K562 (cell line): ENCODE results near the gene TTC31. TPM values are rescaled to one million over a fixed set of nuclear protein-coding genes. Genes with fewer than 3 reads are reported as not detected.

Experiments
- ATAC-seq: fragments of 200-7000 bp; cut with Tn5 transposase; 3 replicates; pipeline ENCODE4 v1.9.1; 2020; ENCODE audit warnings: moderate library complexity
- BruUV-seq: library from RNA; stranded (reverse); fragments of 400-500 nt; replicated peaks from 2 replicates; lab custom pipeline; 2021; lab: Mats Ljungman, UMichigan
- CTCF ChIA-PET: fragments of 300-600 bp; formaldehyde crosslinking; extraction: SDS; loops from one replicate; lab custom pipeline; 2021; ENCODE audit warnings: low intra/inter-chr PET ratio; lab: Yijun Ruan, JAX
- POLR2A ChIA-PET: fragments of 300-600, 350-650 bp; sonication (Branson Sonifier 250); formaldehyde crosslinking; extraction: SDS; loops from one replicate; lab custom pipeline; 2021; ENCODE audit warnings: antibody characterized with exemption, inconsistent platforms; lab: Yijun Ruan, JAX
- DNase-seq, 4 experiments: peaks; one replicate each; pipeline versions ENCODE4 v3.0.0 to v3.0.0-alpha.2; 2011 to 2018; ENCODE audit warnings: low spot score in 3 of 4, mixed read lengths in 3 of 4; ENCODE audit errors: extremely low read depth in 1 of 4
- FAIRE-seq: peaks from 2 replicates; lab custom pipeline; 2011; peaks lifted over from hg19 to GRCh38; lab: Jason Lieb, UNC
- H2AFZ ChIP-seq: 2 replicates; pipeline ENCODE4 v1.6.0; 2011; ENCODE audit warnings: low read depth, low read length, control low read depth, inconsistent platforms
- H3K27ac ChIP-seq: fragments of 200-600 bp; 3 replicates; pipeline ENCODE4 v1.8.0; 2011; ENCODE audit warnings: low read depth, mild to moderate bottlenecking, control low read depth, inconsistent platforms, low read length, moderate library complexity, mixed read lengths; ENCODE audit errors: extremely low read depth
- H3K27me3 ChIP-seq, 2 experiments: fragments of 300-600 bp in 1 of 2; 2 replicates in 1 of 2; 3 replicates in 1 of 2; pipeline versions ENCODE4 v1.6.0 to v1.8.0; 2011; ENCODE audit warnings: inconsistent platforms in 2 of 2, low read length in 2 of 2, mild to moderate bottlenecking in 1 of 2, mixed read lengths in 1 of 2, moderate library complexity in 1 of 2; ENCODE audit not compliant: control insufficient read depth in 2 of 2, insufficient read depth in 2 of 2
- H3K36me3 ChIP-seq: fragments of 300-600 bp; 3 replicates; pipeline ENCODE4 v1.8.0; 2011; ENCODE audit warnings: mild to moderate bottlenecking, low read length, inconsistent platforms; ENCODE audit not compliant: control insufficient read depth, insufficient read depth
- H3K4me1 ChIP-seq, 2 experiments: fragments of 200-600 bp in 1 of 2; replicated peaks in 1 of 2; 2 replicates in 1 of 2; 3 replicates in 1 of 2; pipeline versions ENCODE4 v1.5.1 to v1.8.0; 2011; ENCODE audit warnings: inconsistent platforms in 2 of 2, low read length in 2 of 2, mild to moderate bottlenecking in 1 of 2, mixed read lengths in 1 of 2, moderate library complexity in 1 of 2; ENCODE audit not compliant: control insufficient read depth in 2 of 2, insufficient read depth in 2 of 2
- H3K4me2 ChIP-seq: 2 replicates; pipeline ENCODE4 v1.6.1; 2011; ENCODE audit warnings: low read length, control low read depth, inconsistent platforms, mixed read lengths; ENCODE audit not compliant: insufficient read depth
- H3K4me3 ChIP-seq: fragments of 200-600 bp; sonication (generic), shearing (Covaris generic); 2 replicates; pipeline ENCODE4 v1.5.1; 2016; ENCODE audit warnings: control low read depth, inconsistent platforms
- H3K79me2 ChIP-seq: fragments of 200-600 bp; 3 replicates; pipeline ENCODE4 v1.8.0; 2011; ENCODE audit warnings: low read length, inconsistent platforms; ENCODE audit not compliant: control insufficient read depth, insufficient read depth
- H3K9ac ChIP-seq, 2 experiments: 2 replicates each; pipeline versions ENCODE4 v1.6.0 to v1.6.1; 2011; ENCODE audit warnings: low read depth in 2 of 2, low read length in 2 of 2, control low read depth in 1 of 2, inconsistent platforms in 1 of 2, mild to moderate bottlenecking in 1 of 2, mixed read lengths in 1 of 2; ENCODE audit not compliant: insufficient read depth in 1 of 2
- H3K9me1 ChIP-seq: one replicate; pipeline ENCODE4 v1.6.0; 2011; ENCODE audit warnings: inconsistent platforms, mild to moderate bottlenecking, low read length, moderate library complexity; ENCODE audit not compliant: control insufficient read depth, insufficient read depth
- H3K9me3 ChIP-seq: replicated peaks from 2 replicates; pipeline ENCODE4 v1.5.1; 2011; ENCODE audit warnings: low read depth, low read length, inconsistent platforms; ENCODE audit not compliant: control insufficient read depth, insufficient read depth
- H4K20me1 ChIP-seq: replicated peaks from 2 replicates; pipeline ENCODE4 v1.6.1; 2011; ENCODE audit warnings: low read length, inconsistent platforms, mixed read lengths; ENCODE audit not compliant: control insufficient read depth, insufficient read depth
- BHLHE40 ChIP-seq: IDR thresholded peaks from 2 replicates; pipeline ENCODE4 v1.6.1; 2011; ENCODE audit warnings: low read length, improper control_type of control experiment
- CC2D1A ChIP-seq: fragments of 450-650 bp; IDR thresholded peaks from 2 replicates; pipeline ENCODE4 v1.6.1; 2017; ENCODE audit warnings: mild to moderate bottlenecking
- CUX1 ChIP-seq: fragments of 200-800 bp; sonication (Bioruptor generic); IDR thresholded peaks from 2 replicates; pipeline ENCODE4 v1.6.1; 2016; ENCODE audit warnings: missing genetic modification characterization, missing compliant biosample characterization
- IRF2 ChIP-seq: sonication (generic); formaldehyde crosslinking; IDR thresholded peaks from 2 replicates; pipeline ENCODE4 v1.8.1; 2022; ENCODE audit warnings: mild to moderate bottlenecking, missing genetic modification reagents
- MCM2 ChIP-seq: fragments of 450-650 bp; IDR thresholded peaks from 2 replicates; pipeline ENCODE4 v1.6.1; 2017; ENCODE audit warnings: low read depth, mild to moderate bottlenecking
- NR1H2 ChIP-seq: sonication (generic); formaldehyde crosslinking; IDR thresholded peaks from 2 replicates; pipeline ENCODE4 v1.4.0; 2020; ENCODE audit warnings: mild to moderate bottlenecking, missing genetic modification reagents
- NR4A1 ChIP-seq, 2 experiments: fragments of 250-450 bp in 1 of 2; fragments of 450-650 bp in 1 of 2; sonication (Bioruptor Pico) in 1 of 2; IDR thresholded peaks; 2 replicates each; pipeline versions ENCODE4 v1.4.0 to v1.6.1; 2016 to 2020; ENCODE audit warnings: mild to moderate bottlenecking in 2 of 2, missing compliant biosample characterization in 1 of 2, missing genetic modification characterization in 1 of 2, moderate library complexity in 1 of 2
- POU5F1 ChIP-seq: fragments of 150-350 bp; IDR thresholded peaks from 2 replicates; pipeline ENCODE4 v1.6.1; 2014; ENCODE audit warnings: borderline replicate concordance, low read length, low read depth, mild to moderate bottlenecking; ENCODE audit not compliant: partially characterized antibody
- ZNF133 ChIP-seq: fragments of 250-450 bp; sonication (Bioruptor Pico); IDR thresholded peaks from 2 replicates; pipeline ENCODE4 v1.4.0; 2020; ENCODE audit warnings: mild to moderate bottlenecking
- ZNF134 ChIP-seq: fragments of 250-450 bp; sonication (Bioruptor Pico); conservative IDR thresholded peaks from 2 replicates; pipeline ENCODE4 v1.4.0; 2020
- ZNF354B ChIP-seq: fragments of 250-450 bp; sonication (Bioruptor Pico); IDR thresholded peaks from 2 replicates; pipeline ENCODE4 v1.4.0; 2020
- WGBS: fragments of 100-300 bp; shearing (Covaris generic); methylation state at CpG from one replicate; pipeline ENCODE4 v1.1.6; 2016; ENCODE audit warnings: low coverage, mixed read lengths; ENCODE audit not compliant: insufficient coverage; ENCODE audit errors: missing lambda C conversion rate; 5-methylcytosine and 5-hydroxymethylcytosine counted together
- in situ Hi-C: fragments of 300-500 bp; cut with MboI; formaldehyde crosslinking; loops from 4 replicates; pipeline ENCODE4 v1.15.0; 2018; ENCODE audit warnings: inconsistent platforms, mixed read lengths
- intact Hi-C: fragments of 100-400 bp; cut with micrococcal nuclease; formaldehyde crosslinking; loops from 2 replicates; pipeline ENCODE4 v1.14.2; 2022
- polyA plus RNA-seq, 8 experiments: library from polyadenylated mRNA; depleted of rRNA in 4 of 8; stranded (reverse) in 5 of 8; unstranded in 3 of 8; fragments of >200 nt; fragmentation: Nextera tagmentation in 2 of 8; fragmentation: Illumina TruSeq in 1 of 8; extraction: Ambion mirVana in 2 of 8; extraction: Trizol in 1 of 8; gene quantifications; 2 replicates each; pipeline versions ENCODE4 v1.2.1 to v1.2.3, GENCODE V29; 2011 to 2014; ENCODE audit warnings: inconsistent platforms in 1 of 8, missing spikeins in 1 of 8
- total RNA-seq, 7 experiments: library from RNA; depleted of rRNA in 6 of 7; stranded (reverse); fragments of >200 nt in 6 of 7; fragmentation: Illumina TruSeq in 2 of 7; extraction: Trizol in 2 of 7; gene quantifications; 2 replicates each; pipeline versions ENCODE4 v1.2.1 to v1.2.3, GENCODE V29; 2011 to 2021; ENCODE audit warnings: low replicate concordance in 1 of 7
- TF ChIP-seq, protein P1 (sequence below): sonication (generic); formaldehyde crosslinking; IDR thresholded peaks from 2 replicates; pipeline ENCODE4 v1.9.0; 2022; ENCODE audit warnings: mild to moderate bottlenecking, missing genetic modification reagents
- TF ChIP-seq, protein P2 (sequence below): IDR thresholded peaks from 2 replicates; pipeline ENCODE4 v1.6.1; 2012; ENCODE audit warnings: low read depth, low read length, improper control_type of control experiment, borderline replicate concordance
- TF ChIP-seq, protein P3 (sequence below), 2 experiments: fragments of 250-450 bp in 1 of 2; fragments of 450-650 bp in 1 of 2; sonication (Bioruptor Pico) in 1 of 2; IDR thresholded peaks; 2 replicates each; pipeline versions ENCODE4 v1.6.1 to v1.8.0; 2016 to 2021; ENCODE audit warnings: mild to moderate bottlenecking in 2 of 2, moderate library complexity in 2 of 2, missing compliant biosample characterization in 1 of 2, missing genetic modification characterization in 1 of 2

Gene TTC31
- total and polyA plus RNA-seq, 9 of the 15 experiments (the other 6 are each of a cell fraction or from before 2014, with no cell fraction given): 4.7 to 30.5 (median 15.9) TPM

GRCh38 chr2:74502147-74502719 is 19.4 kb downstream of the TTC31 start:
- Histone ChIP-seq H3K4me2 (peak overlapping the region; percentile 95), H4K20me1 (no peaks in the 10 kb centered on the region), H3K9me3 (no peaks in the 10 kb centered on the region), H3K36me3 (peaks cover 13% of the 10 kb centered on the region; the same call in 2 of the 3 replicates), H3K9ac (peak overlapping the region; percentile 87 to 94), H3K9me1 (no peaks in the 10 kb centered on the region), H3K79me2 (peaks cover 46% of the 10 kb centered on the region), H3K4me3 (peak overlapping the region; percentile 40), H3K4me1 (peaks cover 29 to 70% of the 10 kb centered on the region in 2 experiments; a peak in 4 of 5 replicates), H3K27me3 (no peaks in the 10 kb centered on the region), H3K27ac (peak overlapping the region; percentile 79), H2AFZ (peak overlapping the region; percentile 97)
- BruUV-seq: TSS peak; percentile 16
- in situ Hi-C loops: no loop called here
- ChIA-PET POLR2A (interaction anchor here (0.6 to 2.4 kb wide), 5 partner anchors 7 to 29 kb away, joined by 3 to 13 read pairs (median 4); partner anchors contain the start of genes AUP1 and HTRA2), CTCF (no interaction called here)
- peak; percentile 52 to 72 (median 61) for DNase-seq
- ATAC-seq: peak; percentile 36
- under 1% methylated on average over 22 of the region's 32 CpGs for WGBS
- FAIRE-seq: peak; percentile 74
- intact Hi-C loops: loop anchor here (5.0 kb wide), 1 partner anchor 70 kb away; no protein-coding TSS in a partner anchor
- TF ChIP-seq ZNF134 (CRISPR knock-in tag) (no peak), NR4A1 (CRISPR knock-in tag; IDR thresholded peaks at IDR 0.05) (no peak), NR4A1 (tag; IDR thresholded peaks at IDR 0.05) (no peak), CUX1 (CRISPR knock-in tag) (no peak), MCM2 (no peak), CC2D1A (no peak), BHLHE40 (no peak), POU5F1 (no peak), IRF2 (CRISPR knock-in tag) (no peak), NR1H2 (CRISPR knock-in tag) (no peak), ZNF133 (CRISPR knock-in tag) (no peak), ZNF354B (CRISPR knock-in tag) (no peak)
- TF ChIP-seq, protein P1, sequence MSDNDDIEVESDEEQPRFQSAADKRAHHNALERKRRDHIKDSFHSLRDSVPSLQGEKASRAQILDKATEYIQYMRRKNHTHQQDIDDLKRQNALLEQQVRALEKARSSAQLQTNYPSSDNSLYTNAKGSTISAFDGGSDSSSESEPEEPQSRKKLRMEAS (CRISPR knock-in tag): no peak
- TF ChIP-seq, protein P2, sequence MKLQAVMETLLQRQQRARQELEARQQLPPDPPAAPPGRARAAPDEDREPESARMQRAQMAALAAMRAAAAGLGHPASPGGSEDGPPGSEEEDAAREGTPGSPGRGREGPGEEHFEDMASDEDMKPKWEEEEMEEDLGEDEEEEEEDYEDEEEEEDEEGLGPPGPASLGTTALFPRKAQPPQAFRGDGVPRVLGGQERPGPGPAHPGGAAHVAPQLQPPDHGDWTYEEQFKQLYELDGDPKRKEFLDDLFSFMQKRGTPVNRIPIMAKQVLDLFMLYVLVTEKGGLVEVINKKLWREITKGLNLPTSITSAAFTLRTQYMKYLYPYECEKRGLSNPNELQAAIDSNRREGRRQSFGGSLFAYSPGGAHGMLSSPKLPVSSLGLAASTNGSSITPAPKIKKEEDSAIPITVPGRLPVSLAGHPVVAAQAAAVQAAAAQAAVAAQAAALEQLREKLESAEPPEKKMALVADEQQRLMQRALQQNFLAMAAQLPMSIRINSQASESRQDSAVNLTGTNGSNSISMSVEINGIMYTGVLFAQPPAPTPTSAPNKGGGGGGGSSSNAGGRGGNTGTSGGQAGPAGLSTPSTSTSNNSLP: no peak
- TF ChIP-seq, protein P3, sequence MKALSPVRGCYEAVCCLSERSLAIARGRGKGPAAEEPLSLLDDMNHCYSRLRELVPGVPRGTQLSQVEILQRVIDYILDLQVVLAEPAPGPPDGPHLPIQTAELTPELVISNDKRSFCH (CRISPR knock-in tag; IDR thresholded peaks at IDR 0.05): no peak
- TF ChIP-seq, protein P3 (tag; IDR thresholded peaks at IDR 0.05): no peak
